Stimulated activated CD8-positive, alpha-beta memory T cell treated with anti-CD3 and anti-CD28 coated beads, Interleukin-2, amount 100 ng/mL, for 1 hour (primary cell): Measurements from ENCODE around the gene TMEM170A.
"Not testable (repeated sequence)": the region's sequence is repeated elsewhere in the genome, so short reads cannot be mapped to it uniquely, and the experiment has no call there.

Source experiments
- DNase-seq, 2 donors: peaks; one replicate each; pipeline ENCODE4 v3.0.0-alpha.2; 2020; ENCODE audit warnings: low read depth in 2 of 2

TMEM170A gene

GRCh38 chr16:75464122-75464918, at the start of gene TMEM170A:
Gene TMEM170A (minus strand): TSS chr16:75464689. CDS start chr16:75464600, 89 bp downstream.
- DNase-seq, result peak; percentile 96 to 97

GRCh38 chr16:75506574-75506973, 42.1 kb upstream of the TMEM170A start:
- no peak for DNase-seq

- no peak for DNase-seq
These were observed 41.6 kb upstream of the TMEM170A start for GRCh38 chr16:75506107-75506506.

- DNase-seq, result no peak
These were observed 39.3 kb upstream of the TMEM170A start for GRCh38 chr16:75503801-75504200.

- DNase-seq, result no peak
These were observed 38.6 kb upstream of the TMEM170A start for GRCh38 chr16:75502916-75503605.

- not testable (repeated sequence) for DNase-seq
These were observed 37.3 kb upstream of the TMEM170A start for GRCh38 chr16:75501820-75502219.

GRCh38 chr16:75501359-75501758, 36.9 kb upstream of the TMEM170A start:
- no peak for DNase-seq

- not testable (repeated sequence) for DNase-seq
These were observed 34.3 kb upstream of the TMEM170A start for GRCh38 chr16:75498605-75499322.

- DNase-seq, result no peak
These were observed 33.1 kb upstream of the TMEM170A start for GRCh38 chr16:75497558-75497957.

GRCh38 chr16:75495076-75495674, 30.7 kb upstream of the TMEM170A start, which contains the start of gene CHST6:
Gene CHST6 (minus strand): TSS chr16:75495441. CDS start chr16:75479828, 15,613 bp downstream.
- DNase-seq, result peak in 1 of 2 donors; percentile 7

- DNase-seq, result no peak
These were observed 30.2 kb upstream of the TMEM170A start for GRCh38 chr16:75494661-75495075.

GRCh38 chr16:75494184-75494583, 29.7 kb upstream of the TMEM170A start:
- no peak for DNase-seq

GRCh38 chr16:75491876-75492275, 27.4 kb upstream of the TMEM170A start:
- no peak for DNase-seq

GRCh38 chr16:75488322-75488721, 23.8 kb upstream of the TMEM170A start:
- DNase-seq, result no peak

GRCh38 chr16:75486676-75487313, 22.3 kb upstream of the TMEM170A start:
- DNase-seq, result no peak

- no peak for DNase-seq
These were observed 21.7 kb upstream of the TMEM170A start for GRCh38 chr16:75486014-75486675.

GRCh38 chr16:75485230-75486013, 20.9 kb upstream of the TMEM170A start:
- DNase-seq, result no peak

- DNase-seq, result no peak
These were observed 18.7 kb upstream of the TMEM170A start for GRCh38 chr16:75483222-75483621.

- no peak for DNase-seq
These were observed 18.1 kb upstream of the TMEM170A start for GRCh38 chr16:75482434-75483205.
